Measurements from ENCODE around the gene NBEAL2. TPM values are rescaled to one million over a fixed set of nuclear protein-coding genes. Genes with fewer than 3 reads are reported as not detected.

Gene NBEAL2
- polyA plus RNA-seq, 3 donors, result 10.4 to 622 (median 17.3) TPM

- H3K36me3 Mint-ChIP-seq, result peaks cover 16 to 28% of the 10 kb centered on the region in 2 donors
- 4% methylated on average over 3 of the region's 5 CpGs for WGBS (ENCODE audit: insufficient coverage)
These were observed 2.5 kb downstream of the NBEAL2 start for GRCh38 chr3:46981932-46982471.

GRCh38 chr3:46982546-46982945, 3.1 kb downstream of the NBEAL2 start:
- Mint-ChIP-seq H3K36me3 (peaks cover 16 to 28% of the 10 kb centered on the region in 2 donors), H3K27me3 (ENCODE audit: low read depth in 3 of 3) (peaks cover 0 to 1% (median 0%) of the 10 kb centered on the region in 3 donors), H3K27ac (peak overlapping the region in 6 of 7 donors; percentile 40 to 74 (median 70)), H3K4me3 (peak overlapping the region in 1 of 2 donors; percentile 51), H3K4me1 (peaks cover 84% of the 10 kb centered on the region), H3K9me3 (no peaks in the 10 kb centered on the region)
- Histone ChIP-seq H3K27me3 (ENCODE audit: control insufficient read depth in 2 of 2, insufficient read depth in 2 of 2, low read length in 2 of 2) (no peaks in the 10 kb centered on the region), H3K36me3 (replicated peaks in 1 of 2; ENCODE audit: control insufficient read depth in 1 of 2, insufficient read depth in 2 of 2, low read length in 2 of 2) (peaks cover 0 to 5% of the 10 kb centered on the region in 2 donors), H3K79me2 (ENCODE audit: insufficient read depth, low read length) (peaks cover 96% of the 10 kb centered on the region), H3K9me3 (replicated peaks in 1 of 2; ENCODE audit: control insufficient read depth in 1 of 2, insufficient read depth in 1 of 2, low read length in 2 of 2) (no peaks in the 10 kb centered on the region), H4K20me1 (ENCODE audit: insufficient read depth, low read length) (peaks cover 57% of the 10 kb centered on the region), H3K27ac (ENCODE audit: low read depth in 1 of 2, low read length in 2 of 2) (peak overlapping the region; percentile 50 to 80), H3K9ac (ENCODE audit: insufficient read depth, low read length, poor library complexity, severe bottlenecking) (peak overlapping the region; percentile 48), H3K4me3 (replicated peaks in 1 of 3; ENCODE audit: low read depth in 2 of 3, low read length in 3 of 3) (peak overlapping the region in 1 of 3 experiments; percentile 96), H3K4me1 (ENCODE audit: control insufficient read depth in 1 of 2, insufficient read depth in 2 of 2, low read length in 2 of 2) (peaks cover 90 to 94% of the 10 kb centered on the region in 2 donors), H3K4me2 (replicated peaks; ENCODE audit: extremely low read depth, low read length, poor library complexity, severe bottlenecking) (peak overlapping the region; percentile 96), H2AFZ (ENCODE audit: insufficient read depth, low read depth, low read length, poor library complexity, severe bottlenecking) (no peak overlapping the region)
- TF ChIP-seq CTCF (IDR thresholded peaks at IDR 0.05), result no peak
- DNase-seq, result peak in 1 of 3 donors; percentile 42
- intact Hi-C loops (cut with micrococcal nuclease), result no loop called here
- 88% methylated on average over 2 of the region's 2 CpGs for WGBS (ENCODE audit: insufficient coverage)

More at GRCh38 chr3:46981932-46982471, 2.5 kb downstream of the NBEAL2 start:
- H3K4me1 ChIP-seq (ENCODE audit: control insufficient read depth in 1 of 2, insufficient read depth in 2 of 2, low read length in 2 of 2), result peaks cover 90 to 94% of the 10 kb centered on the region in 2 donors
- peak overlapping the region; percentile 33 to 96 (median 41) for H3K4me3 ChIP-seq (replicated peaks in 1 of 3; ENCODE audit: low read depth in 2 of 3, low read length in 3 of 3)
- Mint-ChIP-seq H3K4me3 (peak overlapping the region; percentile 85 to 93), H3K27me3 (ENCODE audit: low read depth in 3 of 3) (peaks cover 0 to 1% (median 0%) of the 10 kb centered on the region in 3 donors), H3K9me3 (no peaks in the 10 kb centered on the region), H3K4me1 (peaks cover 84% of the 10 kb centered on the region), H3K27ac (peak overlapping the region in 6 of 7 donors; percentile 26 to 89 (median 77))
- H3K27me3 ChIP-seq (ENCODE audit: control insufficient read depth in 2 of 2, insufficient read depth in 2 of 2, low read length in 2 of 2), result no peaks in the 10 kb centered on the region
- peak overlapping the region; percentile 50 to 80 for H3K27ac ChIP-seq (ENCODE audit: low read depth in 1 of 2, low read length in 2 of 2)
- no peaks in the 10 kb centered on the region for H3K9me3 ChIP-seq (replicated peaks in 1 of 2; ENCODE audit: control insufficient read depth in 1 of 2, insufficient read depth in 1 of 2, low read length in 2 of 2)
- peaks cover 95% of the 10 kb centered on the region for H3K79me2 ChIP-seq (ENCODE audit: insufficient read depth, low read length)
- peaks cover 51% of the 10 kb centered on the region for H4K20me1 ChIP-seq (ENCODE audit: insufficient read depth, low read length)
- peaks cover 0 to 5% of the 10 kb centered on the region in 2 donors for H3K36me3 ChIP-seq (replicated peaks in 1 of 2; ENCODE audit: control insufficient read depth in 1 of 2, insufficient read depth in 2 of 2, low read length in 2 of 2)
- H3K4me2 ChIP-seq (replicated peaks; ENCODE audit: extremely low read depth, low read length, poor library complexity, severe bottlenecking), result peak overlapping the region; percentile 96
- intact Hi-C loops (cut with micrococcal nuclease), result no loop called here
- DNase-seq, result peak in 2 of 3 donors; percentile 52 to 53
- TF ChIP-seq CTCF (IDR thresholded peaks at IDR 0.05), result no peak
- no peak overlapping the region for H2AFZ ChIP-seq (ENCODE audit: insufficient read depth, low read depth, low read length, poor library complexity, severe bottlenecking)
- H3K9ac ChIP-seq (ENCODE audit: insufficient read depth, low read length, poor library complexity, severe bottlenecking), result peak overlapping the region; percentile 48

Measured in CD14-positive monocyte (primary cell).